ENCODE measurements around the gene RASSF10. TPM values are rescaled to one million over a fixed set of nuclear protein-coding genes. Genes with fewer than 3 reads are reported as not detected.

RASSF10 gene
- total RNA-seq, 1 experiment from 2014 or later: not detected

DNA sequence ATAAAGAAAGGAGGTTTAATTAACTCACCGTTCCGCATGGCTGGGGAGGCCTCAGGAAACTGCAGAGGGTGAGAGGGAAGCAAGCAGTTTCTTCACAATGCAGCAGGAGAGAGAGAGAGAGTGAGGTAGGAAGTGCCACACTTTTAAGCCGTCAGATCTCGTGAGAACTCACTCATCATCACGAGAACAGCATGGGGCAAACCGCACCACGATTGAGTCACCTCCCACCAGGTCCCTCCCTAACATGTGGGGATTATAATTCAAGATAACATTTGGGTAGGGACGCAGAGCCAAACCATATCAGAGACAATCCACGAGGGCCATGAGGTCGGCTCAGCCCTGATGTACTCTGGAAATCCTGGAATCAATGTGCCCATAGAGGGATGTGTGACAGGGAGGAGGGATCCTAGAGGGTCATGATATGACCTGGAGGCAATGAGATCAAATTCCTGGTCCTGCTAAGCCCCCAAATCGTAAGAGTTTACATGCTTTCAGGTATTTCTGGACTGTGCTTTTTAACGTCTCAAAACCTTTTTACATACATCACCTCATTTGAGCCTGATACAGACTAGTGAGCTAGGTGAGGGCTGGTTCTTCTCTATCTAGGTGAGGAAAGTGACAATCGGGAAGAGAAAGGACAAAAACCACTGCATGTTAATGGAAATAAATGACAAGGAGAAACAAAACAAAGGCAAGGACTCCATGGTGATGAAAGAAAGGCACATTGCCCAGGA lies 19.5 kb upstream of the RASSF10 start:
- RAD21 ChIA-PET (ENCODE audit: low non-redundant PET in 1 of 2, low total read pairs in 2 of 2, uncharacterized antibody in 2 of 2, unreplicated experiment in 2 of 2): no interaction called here
- no peaks in the 10 kb centered on the region for H3K27me3 ChIP-seq (ENCODE audit: insufficient read depth, low read length)
- no peak for ATAC-seq
- no peak overlapping the region for H3K4me3 ChIP-seq (replicated peaks in 1 of 2; ENCODE audit: low read depth in 1 of 2, low read length in 2 of 2)
- BruUV-seq (replicated peaks): no TSS peak
- TF ChIP-seq, protein P1, sequence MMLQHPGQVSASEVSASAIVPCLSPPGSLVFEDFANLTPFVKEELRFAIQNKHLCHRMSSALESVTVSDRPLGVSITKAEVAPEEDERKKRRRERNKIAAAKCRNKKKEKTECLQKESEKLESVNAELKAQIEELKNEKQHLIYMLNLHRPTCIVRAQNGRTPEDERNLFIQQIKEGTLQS (IDR thresholded peaks at IDR 0.05): no peak
- TF ChIP-seq ZFX (IDR thresholded peaks at IDR 0.05): no peak
- H3K9me3 ChIP-seq (ENCODE audit: control insufficient read depth in 1 of 2, insufficient read depth in 1 of 2, low read depth in 1 of 2, low read length in 2 of 2): no peaks in the 10 kb centered on the region
- H3K9me2 ChIP-seq (ENCODE audit: insufficient read depth): no peaks in the 10 kb centered on the region
- H3K36me3 ChIP-seq (ENCODE audit: control insufficient read depth in 1 of 2, insufficient read depth in 2 of 2, low read length in 2 of 2): no peaks in the 10 kb centered on the region
- H3K9ac ChIP-seq (ENCODE audit: low read length): no peak overlapping the region
- H3K27ac ChIP-seq (ENCODE audit: low read depth, low read length): no peak overlapping the region
- CTCF ChIA-PET: no interaction called here
- no peak for DNase-seq (ENCODE audit: low read depth, low spot score)
- intact Hi-C loops (cut with micrococcal nuclease): no loop called here
- H3K79me2 ChIP-seq (ENCODE audit: insufficient read depth, low read length): no peaks in the 10 kb centered on the region
- H3K4me2 ChIP-seq (ENCODE audit: low read length): no peak overlapping the region
- no peak overlapping the region for H2AFZ ChIP-seq (ENCODE audit: low read depth, low read length, poor library complexity, severe bottlenecking)
- POLR2A ChIA-PET: no interaction called here
- H3K4me1 ChIP-seq (ENCODE audit: control insufficient read depth in 1 of 2, insufficient read depth in 2 of 2, low read length in 2 of 2): peaks cover 0 to 13% of the 10 kb centered on the region in 2 experiments; a peak in 2 of 4 replicates
- no peaks in the 10 kb centered on the region for H4K20me1 ChIP-seq (ENCODE audit: insufficient read depth)

DNA sequence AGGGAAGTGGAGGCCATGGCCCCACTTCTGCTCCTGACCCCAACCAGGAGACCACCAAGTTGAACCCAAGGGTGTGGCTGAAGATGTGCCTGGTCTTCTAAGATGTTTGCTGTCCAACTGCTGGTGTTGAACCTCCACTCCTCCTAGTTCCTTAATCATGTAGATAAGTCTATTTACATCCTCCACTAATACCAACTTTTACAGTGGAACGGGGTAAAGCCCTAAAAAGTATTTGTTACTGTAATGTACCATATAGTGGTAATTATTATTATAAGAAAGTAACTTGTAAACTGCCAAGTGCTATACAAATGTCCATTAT lies 19.0 kb upstream of the RASSF10 start:
- Histone ChIP-seq H3K27ac (ENCODE audit: low read depth, low read length) (no peak overlapping the region), H2AFZ (ENCODE audit: low read depth, low read length, poor library complexity, severe bottlenecking) (no peak overlapping the region), H3K4me3 (replicated peaks in 1 of 2; ENCODE audit: low read depth in 1 of 2, low read length in 2 of 2) (no peak overlapping the region), H3K9me3 (ENCODE audit: control insufficient read depth in 1 of 2, insufficient read depth in 1 of 2, low read depth in 1 of 2, low read length in 2 of 2) (no peaks in the 10 kb centered on the region), H3K4me1 (ENCODE audit: control insufficient read depth in 1 of 2, insufficient read depth in 2 of 2, low read length in 2 of 2) (peaks cover 0 to 13% of the 10 kb centered on the region in 2 experiments; a peak in 2 of 4 replicates), H3K79me2 (ENCODE audit: insufficient read depth, low read length) (no peaks in the 10 kb centered on the region), H3K36me3 (ENCODE audit: control insufficient read depth in 1 of 2, insufficient read depth in 2 of 2, low read length in 2 of 2) (no peaks in the 10 kb centered on the region), H3K4me2 (ENCODE audit: low read length) (no peak overlapping the region), H3K27me3 (ENCODE audit: insufficient read depth, low read length) (no peaks in the 10 kb centered on the region), H4K20me1 (ENCODE audit: insufficient read depth) (no peaks in the 10 kb centered on the region), H3K9me2 (ENCODE audit: insufficient read depth) (no peaks in the 10 kb centered on the region), H3K9ac (ENCODE audit: low read length) (no peak overlapping the region)
- RAD21 ChIA-PET (ENCODE audit: low non-redundant PET in 1 of 2, low total read pairs in 2 of 2, uncharacterized antibody in 2 of 2, unreplicated experiment in 2 of 2): no interaction called here
- CTCF ChIA-PET: interaction anchor here (0.6 to 0.8 kb wide), 2 partner anchors 26 to 576 kb away, joined by 3 read pairs; no protein-coding TSS in a partner anchor
- POLR2A ChIA-PET: no interaction called here
- intact Hi-C loops (cut with micrococcal nuclease): no loop called here
- TF ChIP-seq, protein P2, sequence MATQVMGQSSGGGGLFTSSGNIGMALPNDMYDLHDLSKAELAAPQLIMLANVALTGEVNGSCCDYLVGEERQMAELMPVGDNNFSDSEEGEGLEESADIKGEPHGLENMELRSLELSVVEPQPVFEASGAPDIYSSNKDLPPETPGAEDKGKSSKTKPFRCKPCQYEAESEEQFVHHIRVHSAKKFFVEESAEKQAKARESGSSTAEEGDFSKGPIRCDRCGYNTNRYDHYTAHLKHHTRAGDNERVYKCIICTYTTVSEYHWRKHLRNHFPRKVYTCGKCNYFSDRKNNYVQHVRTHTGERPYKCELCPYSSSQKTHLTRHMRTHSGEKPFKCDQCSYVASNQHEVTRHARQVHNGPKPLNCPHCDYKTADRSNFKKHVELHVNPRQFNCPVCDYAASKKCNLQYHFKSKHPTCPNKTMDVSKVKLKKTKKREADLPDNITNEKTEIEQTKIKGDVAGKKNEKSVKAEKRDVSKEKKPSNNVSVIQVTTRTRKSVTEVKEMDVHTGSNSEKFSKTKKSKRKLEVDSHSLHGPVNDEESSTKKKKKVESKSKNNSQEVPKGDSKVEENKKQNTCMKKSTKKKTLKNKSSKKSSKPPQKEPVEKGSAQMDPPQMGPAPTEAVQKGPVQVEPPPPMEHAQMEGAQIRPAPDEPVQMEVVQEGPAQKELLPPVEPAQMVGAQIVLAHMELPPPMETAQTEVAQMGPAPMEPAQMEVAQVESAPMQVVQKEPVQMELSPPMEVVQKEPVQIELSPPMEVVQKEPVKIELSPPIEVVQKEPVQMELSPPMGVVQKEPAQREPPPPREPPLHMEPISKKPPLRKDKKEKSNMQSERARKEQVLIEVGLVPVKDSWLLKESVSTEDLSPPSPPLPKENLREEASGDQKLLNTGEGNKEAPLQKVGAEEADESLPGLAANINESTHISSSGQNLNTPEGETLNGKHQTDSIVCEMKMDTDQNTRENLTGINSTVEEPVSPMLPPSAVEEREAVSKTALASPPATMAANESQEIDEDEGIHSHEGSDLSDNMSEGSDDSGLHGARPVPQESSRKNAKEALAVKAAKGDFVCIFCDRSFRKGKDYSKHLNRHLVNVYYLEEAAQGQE (IDR thresholded peaks at IDR 0.05; ENCODE audit: low read depth): no peak
- TF ChIP-seq ELF1 (IDR thresholded peaks at IDR 0.05; ENCODE audit: borderline replicate concordance, low read depth) (no peak), CBX3 (IDR thresholded peaks at IDR 0.05; ENCODE audit: low read depth) (no peak), ZFX (IDR thresholded peaks at IDR 0.05) (no peak), SIN3A (IDR thresholded peaks at IDR 0.05; ENCODE audit: low read depth) (no peak)
- no peak for DNase-seq (ENCODE audit: low read depth, low spot score)
- ATAC-seq: no peak
- BruUV-seq (replicated peaks): no TSS peak

All from HCT116 (cell line).